GM18526 (cell line): ENCODE results near the gene SLC26A6.

ENCODE experiments used
- POLR2A ChIP-seq: IDR thresholded peaks from 3 replicates; pipeline ENCODE4 v1.6.1; 2011; ENCODE audit not compliant: insufficient read length; ENCODE audit errors: extremely low read depth

SLC26A6 gene

GRCh38 chr3:48635222-48636021, at the start of gene SLC26A6:
TSS of gene SLC26A6 (minus strand) at chr3:48635461. CDS start at chr3:48635393, 68 bp downstream.
- TF ChIP-seq POLR2A, result peak; percentile 59

GRCh38 chr3:48684480-48685143, 49.4 kb upstream of the SLC26A6 start:
- TF ChIP-seq POLR2A, result no peak

- TF ChIP-seq POLR2A, result no peak
Measured at GRCh38 chr3:48684054-48684349, 48.7 kb upstream of the SLC26A6 start.

GRCh38 chr3:48682786-48683185, 47.5 kb upstream of the SLC26A6 start:
- TF ChIP-seq POLR2A, result no peak

GRCh38 chr3:48681974-48682610, 46.8 kb upstream of the SLC26A6 start:
- no peak for TF ChIP-seq POLR2A

GRCh38 chr3:48681541-48681880, 46.2 kb upstream of the SLC26A6 start:
- TF ChIP-seq POLR2A, result no peak

- TF ChIP-seq POLR2A, result no peak
Measured at GRCh38 chr3:48680811-48681540, 45.7 kb upstream of the SLC26A6 start.

GRCh38 chr3:48679411-48680391, 44.4 kb upstream of the SLC26A6 start:
- TF ChIP-seq POLR2A, result no peak

- TF ChIP-seq POLR2A, result no peak
Measured at GRCh38 chr3:48678566-48679380, 43.5 kb upstream of the SLC26A6 start.

GRCh38 chr3:48678056-48678455, 42.8 kb upstream of the SLC26A6 start:
- no peak for TF ChIP-seq POLR2A

GRCh38 chr3:48674505-48674904, 39.2 kb upstream of the SLC26A6 start:
- TF ChIP-seq POLR2A, result no peak

GRCh38 chr3:48672522-48672921, 37.3 kb upstream of the SLC26A6 start:
- TF ChIP-seq POLR2A, result no peak

- no peak for TF ChIP-seq POLR2A
Measured at GRCh38 chr3:48664929-48665328, 29.7 kb upstream of the SLC26A6 start.

GRCh38 chr3:48664313-48664644, 29.0 kb upstream of the SLC26A6 start:
- TF ChIP-seq POLR2A, result no peak
